HepG2 (cell line): Measurements from ENCODE around the gene CEP20. TPM values are rescaled to one million over a fixed set of nuclear protein-coding genes. Genes with fewer than 3 reads are reported as not detected.
A peak's percentile ranks its signal among the peaks of the same experiment; 100 is the strongest.

ENCODE experiments used
- AKAP8 ChIP-seq: sonication (generic); formaldehyde crosslinking; IDR thresholded peaks from 2 replicates; pipeline ENCODE4 v1.5.1; 2020; ENCODE audit warnings: mild to moderate bottlenecking, missing genetic modification reagents
- ARNTL ChIP-seq: sonication (generic); formaldehyde crosslinking; IDR thresholded peaks from 2 replicates; pipeline ENCODE4 v1.4.0; 2020; ENCODE audit warnings: mild to moderate bottlenecking, missing genetic modification reagents
- HIVEP1 ChIP-seq: sonication (generic); formaldehyde crosslinking; IDR thresholded peaks from 2 replicates; pipeline ENCODE4 v1.4.0; 2020; ENCODE audit warnings: mild to moderate bottlenecking, missing genetic modification reagents
- JUND ChIP-seq: sonication (generic); formaldehyde crosslinking; IDR thresholded peaks from 2 replicates; pipeline ENCODE4 v1.8.0; 2022; ENCODE audit warnings: mild to moderate bottlenecking, missing genetic modification reagents
- MTA1 ChIP-seq: sonication (generic); formaldehyde crosslinking; IDR thresholded peaks from 2 replicates; pipeline ENCODE4 v1.4.0; 2020; ENCODE audit warnings: missing genetic modification reagents, mild to moderate bottlenecking, borderline replicate concordance
- RFX1 ChIP-seq: fragments of 450-650 bp; IDR thresholded peaks from 2 replicates; pipeline ENCODE4 v1.6.1; 2017
- SUZ12 ChIP-seq: fragments of 150-350 bp; IDR thresholded peaks from 2 replicates; pipeline ENCODE4 v1.6.1; 2014; ENCODE audit warnings: low read depth, low read length
- ZKSCAN5 ChIP-seq: sonication (generic); formaldehyde crosslinking; IDR thresholded peaks from 2 replicates; pipeline ENCODE4 v1.5.1; 2020; ENCODE audit warnings: mild to moderate bottlenecking, missing genetic modification reagents
- ZNF3 ChIP-seq: IDR thresholded peaks from 2 replicates; pipeline ENCODE4 v1.7.0; 2017; ENCODE audit warnings: inconsistent platforms
- ZNF567 ChIP-seq: sonication (generic); formaldehyde crosslinking; IDR thresholded peaks from 2 replicates; pipeline ENCODE4 v1.8.1; 2023; ENCODE audit warnings: mild to moderate bottlenecking, missing genetic modification reagents, borderline replicate concordance
- ZNF850 ChIP-seq: sonication (generic); formaldehyde crosslinking; conservative IDR thresholded peaks from 2 replicates; pipeline ENCODE4 v1.9.0; 2021; ENCODE audit warnings: mild to moderate bottlenecking, missing genetic modification reagents
- ZSCAN12 ChIP-seq: sonication (generic); formaldehyde crosslinking; IDR thresholded peaks from 2 replicates; pipeline ENCODE4 v1.9.0; 2021; ENCODE audit warnings: mild to moderate bottlenecking, missing genetic modification reagents
- ZSCAN30 ChIP-seq: sonication (generic); formaldehyde crosslinking; IDR thresholded peaks from 2 replicates; pipeline ENCODE4 v1.5.0; 2020; ENCODE audit warnings: mild to moderate bottlenecking, missing genetic modification reagents
- polyA plus RNA-seq, 8 experiments: library from polyadenylated mRNA; depleted of rRNA in 3 of 8; stranded (reverse) in 7 of 8; unstranded in 1 of 8; fragments of >200 nt; fragmentation: Illumina TruSeq in 4 of 8; extraction: Trizol in 4 of 8; gene quantifications; 2 replicates each; pipeline versions ENCODE4 v1.2.1 to v1.2.3, GENCODE V29; 2011 to 2016; ENCODE audit warnings: low read depth in 4 of 8, missing spikeins in 1 of 8, mixed read lengths in 1 of 8; ENCODE audit not compliant: insufficient read depth in 1 of 8
- total RNA-seq, 5 experiments: library from RNA; depleted of rRNA; stranded (reverse); fragments of >200 nt; fragmentation: Illumina TruSeq; extraction: Trizol; gene quantifications; 2 replicates each; pipeline ENCODE4 v1.2.3, GENCODE V29; 2016; ENCODE audit warnings: low read depth in 1 of 5
- TF ChIP-seq, protein P1 (sequence below): sonication (generic); formaldehyde crosslinking; conservative IDR thresholded peaks from 2 replicates; pipeline ENCODE4 v1.8.1; 2023; ENCODE audit warnings: missing genetic modification reagents
- TF ChIP-seq, protein P2 (sequence below): sonication (generic); formaldehyde crosslinking; IDR thresholded peaks from 2 replicates; pipeline ENCODE4 v1.8.0; 2022; ENCODE audit warnings: low read depth, missing genetic modification reagents
- TF ChIP-seq, protein P3 (sequence below): sonication (generic); formaldehyde crosslinking; IDR thresholded peaks from 2 replicates; pipeline ENCODE4 v1.5.0; 2020; ENCODE audit warnings: mild to moderate bottlenecking, low read depth, missing genetic modification reagents, borderline replicate concordance
- TF ChIP-seq, protein P4 (sequence below), 2 experiments: IDR thresholded peaks; 2 replicates each; pipeline ENCODE4 v1.6.1; 2011 to 2012; ENCODE audit warnings: low read length in 2 of 2, borderline replicate concordance in 1 of 2, low read depth in 1 of 2, mild to moderate bottlenecking in 1 of 2, moderate library complexity in 1 of 2
- TF ChIP-seq, protein P5 (sequence below): sonication (generic); formaldehyde crosslinking; IDR thresholded peaks from 2 replicates; pipeline ENCODE4 v1.9.0; 2021; ENCODE audit warnings: missing genetic modification reagents, mild to moderate bottlenecking, borderline replicate concordance

CEP20 gene
- total and polyA plus RNA-seq, 2 of the 13 experiments (the other 11 are each of a cell fraction or from before 2014, with no cell fraction given): 53.0 to 54.1 TPM

DNA sequence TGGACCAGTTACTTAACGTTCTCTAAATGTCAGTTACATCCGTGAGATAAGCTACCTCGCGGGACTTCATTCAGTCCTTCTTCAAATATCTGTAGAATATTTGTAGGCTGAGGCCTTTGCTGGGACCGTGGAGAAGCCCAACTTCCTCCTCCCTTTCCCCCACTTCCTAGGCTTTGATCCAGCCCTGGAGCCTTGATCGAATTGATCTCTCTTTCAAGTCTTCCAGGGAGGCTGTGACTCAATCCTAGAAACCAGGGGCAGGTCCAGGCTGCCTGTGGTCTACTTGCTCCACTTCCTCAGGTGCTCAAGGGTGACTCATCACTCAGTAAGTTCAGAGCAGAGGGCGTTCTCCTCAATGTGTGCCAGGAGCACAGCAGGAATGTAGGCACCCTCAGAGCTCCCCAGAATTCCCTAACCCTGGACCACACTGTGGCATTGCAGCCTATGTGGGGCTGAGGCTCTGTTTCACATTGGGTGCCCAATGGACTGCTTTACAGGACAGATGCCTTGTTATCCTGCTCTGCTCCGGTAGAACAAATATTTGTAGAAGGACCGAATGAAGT, 11.2 kb upstream of the CEP20 start (continued):
- TF ChIP-seq SUZ12: no peak
- TF ChIP-seq, protein P1, sequence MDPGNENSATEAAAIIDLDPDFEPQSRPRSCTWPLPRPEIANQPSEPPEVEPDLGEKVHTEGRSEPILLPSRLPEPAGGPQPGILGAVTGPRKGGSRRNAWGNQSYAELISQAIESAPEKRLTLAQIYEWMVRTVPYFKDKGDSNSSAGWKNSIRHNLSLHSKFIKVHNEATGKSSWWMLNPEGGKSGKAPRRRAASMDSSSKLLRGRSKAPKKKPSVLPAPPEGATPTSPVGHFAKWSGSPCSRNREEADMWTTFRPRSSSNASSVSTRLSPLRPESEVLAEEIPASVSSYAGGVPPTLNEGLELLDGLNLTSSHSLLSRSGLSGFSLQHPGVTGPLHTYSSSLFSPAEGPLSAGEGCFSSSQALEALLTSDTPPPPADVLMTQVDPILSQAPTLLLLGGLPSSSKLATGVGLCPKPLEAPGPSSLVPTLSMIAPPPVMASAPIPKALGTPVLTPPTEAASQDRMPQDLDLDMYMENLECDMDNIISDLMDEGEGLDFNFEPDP (CRISPR knock-in tag): no peak
- TF ChIP-seq, protein P2, sequence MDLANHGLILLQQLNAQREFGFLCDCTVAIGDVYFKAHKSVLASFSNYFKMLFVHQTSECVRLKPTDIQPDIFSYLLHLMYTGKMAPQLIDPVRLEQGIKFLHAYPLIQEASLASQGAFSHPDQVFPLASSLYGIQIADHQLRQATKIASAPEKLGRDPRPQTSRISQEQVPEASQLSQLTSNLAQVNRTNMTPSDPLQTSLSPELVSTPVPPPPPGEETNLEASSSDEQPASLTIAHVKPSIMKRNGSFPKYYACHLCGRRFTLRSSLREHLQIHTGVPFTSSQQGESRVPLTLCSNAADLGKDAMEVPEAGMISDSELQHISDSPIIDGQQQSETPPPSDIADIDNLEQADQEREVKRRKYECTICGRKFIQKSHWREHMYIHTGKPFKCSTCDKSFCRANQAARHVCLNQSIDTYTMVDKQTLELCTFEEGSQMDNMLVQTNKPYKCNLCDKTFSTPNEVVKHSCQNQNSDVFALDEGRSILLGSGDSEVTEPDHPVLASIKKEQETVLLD (CRISPR knock-in tag): no peak
- TF ChIP-seq, protein P3, sequence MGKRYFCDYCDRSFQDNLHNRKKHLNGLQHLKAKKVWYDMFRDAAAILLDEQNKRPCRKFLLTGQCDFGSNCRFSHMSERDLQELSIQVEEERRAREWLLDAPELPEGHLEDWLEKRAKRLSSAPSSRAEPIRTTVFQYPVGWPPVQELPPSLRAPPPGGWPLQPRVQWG (CRISPR knock-in tag): no peak
- no peak for TF ChIP-seq RFX1
- no peak for TF ChIP-seq ZSCAN30 (CRISPR knock-in tag)
- TF ChIP-seq MTA1 (CRISPR knock-in tag): no peak
- TF ChIP-seq, protein P4, sequence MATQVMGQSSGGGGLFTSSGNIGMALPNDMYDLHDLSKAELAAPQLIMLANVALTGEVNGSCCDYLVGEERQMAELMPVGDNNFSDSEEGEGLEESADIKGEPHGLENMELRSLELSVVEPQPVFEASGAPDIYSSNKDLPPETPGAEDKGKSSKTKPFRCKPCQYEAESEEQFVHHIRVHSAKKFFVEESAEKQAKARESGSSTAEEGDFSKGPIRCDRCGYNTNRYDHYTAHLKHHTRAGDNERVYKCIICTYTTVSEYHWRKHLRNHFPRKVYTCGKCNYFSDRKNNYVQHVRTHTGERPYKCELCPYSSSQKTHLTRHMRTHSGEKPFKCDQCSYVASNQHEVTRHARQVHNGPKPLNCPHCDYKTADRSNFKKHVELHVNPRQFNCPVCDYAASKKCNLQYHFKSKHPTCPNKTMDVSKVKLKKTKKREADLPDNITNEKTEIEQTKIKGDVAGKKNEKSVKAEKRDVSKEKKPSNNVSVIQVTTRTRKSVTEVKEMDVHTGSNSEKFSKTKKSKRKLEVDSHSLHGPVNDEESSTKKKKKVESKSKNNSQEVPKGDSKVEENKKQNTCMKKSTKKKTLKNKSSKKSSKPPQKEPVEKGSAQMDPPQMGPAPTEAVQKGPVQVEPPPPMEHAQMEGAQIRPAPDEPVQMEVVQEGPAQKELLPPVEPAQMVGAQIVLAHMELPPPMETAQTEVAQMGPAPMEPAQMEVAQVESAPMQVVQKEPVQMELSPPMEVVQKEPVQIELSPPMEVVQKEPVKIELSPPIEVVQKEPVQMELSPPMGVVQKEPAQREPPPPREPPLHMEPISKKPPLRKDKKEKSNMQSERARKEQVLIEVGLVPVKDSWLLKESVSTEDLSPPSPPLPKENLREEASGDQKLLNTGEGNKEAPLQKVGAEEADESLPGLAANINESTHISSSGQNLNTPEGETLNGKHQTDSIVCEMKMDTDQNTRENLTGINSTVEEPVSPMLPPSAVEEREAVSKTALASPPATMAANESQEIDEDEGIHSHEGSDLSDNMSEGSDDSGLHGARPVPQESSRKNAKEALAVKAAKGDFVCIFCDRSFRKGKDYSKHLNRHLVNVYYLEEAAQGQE (IDR thresholded peaks at IDR 0.05; ENCODE audit: borderline replicate concordance in 1 of 2, low read depth in 1 of 2, low read length in 2 of 2): no peak
- TF ChIP-seq ARNTL (CRISPR knock-in tag): no peak
- TF ChIP-seq, protein P5, sequence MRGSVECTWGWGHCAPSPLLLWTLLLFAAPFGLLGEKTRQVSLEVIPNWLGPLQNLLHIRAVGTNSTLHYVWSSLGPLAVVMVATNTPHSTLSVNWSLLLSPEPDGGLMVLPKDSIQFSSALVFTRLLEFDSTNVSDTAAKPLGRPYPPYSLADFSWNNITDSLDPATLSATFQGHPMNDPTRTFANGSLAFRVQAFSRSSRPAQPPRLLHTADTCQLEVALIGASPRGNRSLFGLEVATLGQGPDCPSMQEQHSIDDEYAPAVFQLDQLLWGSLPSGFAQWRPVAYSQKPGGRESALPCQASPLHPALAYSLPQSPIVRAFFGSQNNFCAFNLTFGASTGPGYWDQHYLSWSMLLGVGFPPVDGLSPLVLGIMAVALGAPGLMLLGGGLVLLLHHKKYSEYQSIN: no peak
- TF ChIP-seq ZSCAN12: no peak
- TF ChIP-seq AKAP8 (CRISPR knock-in tag): no peak
- no peak for TF ChIP-seq ZKSCAN5 (CRISPR knock-in tag)
- TF ChIP-seq ZNF3 (CRISPR knock-in tag): no peak
- no peak for TF ChIP-seq ZNF850
- no peak for TF ChIP-seq ZNF567
- TF ChIP-seq JUND (CRISPR knock-in tag): peak; percentile 94
- TF ChIP-seq HIVEP1 (CRISPR knock-in tag): no peak
